Measurements from ENCODE around the gene IQSEC3.

GRCh38 chr12:171276-171675 lies 104.7 kb downstream of the IQSEC3 start:
- TF ChIP-seq, protein P1, sequence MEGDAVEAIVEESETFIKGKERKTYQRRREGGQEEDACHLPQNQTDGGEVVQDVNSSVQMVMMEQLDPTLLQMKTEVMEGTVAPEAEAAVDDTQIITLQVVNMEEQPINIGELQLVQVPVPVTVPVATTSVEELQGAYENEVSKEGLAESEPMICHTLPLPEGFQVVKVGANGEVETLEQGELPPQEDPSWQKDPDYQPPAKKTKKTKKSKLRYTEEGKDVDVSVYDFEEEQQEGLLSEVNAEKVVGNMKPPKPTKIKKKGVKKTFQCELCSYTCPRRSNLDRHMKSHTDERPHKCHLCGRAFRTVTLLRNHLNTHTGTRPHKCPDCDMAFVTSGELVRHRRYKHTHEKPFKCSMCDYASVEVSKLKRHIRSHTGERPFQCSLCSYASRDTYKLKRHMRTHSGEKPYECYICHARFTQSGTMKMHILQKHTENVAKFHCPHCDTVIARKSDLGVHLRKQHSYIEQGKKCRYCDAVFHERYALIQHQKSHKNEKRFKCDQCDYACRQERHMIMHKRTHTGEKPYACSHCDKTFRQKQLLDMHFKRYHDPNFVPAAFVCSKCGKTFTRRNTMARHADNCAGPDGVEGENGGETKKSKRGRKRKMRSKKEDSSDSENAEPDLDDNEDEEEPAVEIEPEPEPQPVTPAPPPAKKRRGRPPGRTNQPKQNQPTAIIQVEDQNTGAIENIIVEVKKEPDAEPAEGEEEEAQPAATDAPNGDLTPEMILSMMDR (IDR thresholded peaks at IDR 0.05), result no peak
- TF ChIP-seq POLR2AphosphoS5 (IDR thresholded peaks at IDR 0.05) (no peak), POLR2A (IDR thresholded peaks at IDR 0.05) (no peak), EP300 (IDR thresholded peaks at IDR 0.05) (no peak)

Measured in upper lobe of left lung (tissue), 4 donors.